HG02763 (cell line): ENCODE data around the gene TAGLN3.
"Not testable (repeated sequence)": the region's sequence is repeated elsewhere in the genome, so short reads cannot be mapped to it uniquely, and the experiment has no call there.

Experiments used
- ATAC-seq: cut with Tn5 transposase; IDR thresholded peaks from one replicate; pipeline ENCODE4 v1.9.1; 2021; ENCODE audit warnings: mild to moderate bottlenecking, moderate library complexity; ENCODE audit not compliant: unreplicated experiment

The TAGLN3 gene

GRCh38 chr3:112007633-112008032, 8.9 kb downstream of the TAGLN3 start:
- ATAC-seq, result no peak

- ATAC-seq, result no peak
These were observed 10.9 kb downstream of the TAGLN3 start for GRCh38 chr3:112009670-112010069.

GRCh38 chr3:112010636-112011035, 11.9 kb downstream of the TAGLN3 start:
- no peak for ATAC-seq

- ATAC-seq, result no peak
These were observed 12.7 kb downstream of the TAGLN3 start for GRCh38 chr3:112011376-112011940.

- no peak for ATAC-seq
These were observed 13.7 kb downstream of the TAGLN3 start for GRCh38 chr3:112012205-112012992.

GRCh38 chr3:112013058-112013783, 14.5 kb downstream of the TAGLN3 start:
- ATAC-seq, result peak; percentile 70

GRCh38 chr3:112013784-112014143, 15.0 kb downstream of the TAGLN3 start:
- no peak for ATAC-seq

GRCh38 chr3:112017091-112017490, 18.4 kb downstream of the TAGLN3 start:
- no peak for ATAC-seq

- no peak for ATAC-seq
These were observed 20.0 kb downstream of the TAGLN3 start for GRCh38 chr3:112018712-112019111.

- no peak for ATAC-seq
These were observed 21.0 kb downstream of the TAGLN3 start for GRCh38 chr3:112019716-112020115.

- no peak for ATAC-seq
These were observed 22.0 kb downstream of the TAGLN3 start for GRCh38 chr3:112020674-112021085.

GRCh38 chr3:112027142-112027541, 28.4 kb downstream of the TAGLN3 start:
- ATAC-seq, result no peak

GRCh38 chr3:112027826-112028225, 29.1 kb downstream of the TAGLN3 start:
- ATAC-seq, result no peak

GRCh38 chr3:112030901-112031300, 32.2 kb downstream of the TAGLN3 start:
- ATAC-seq, result no peak

GRCh38 chr3:112032098-112032731, 33.5 kb downstream of the TAGLN3 start:
- no peak for ATAC-seq

- no peak for ATAC-seq
These were observed 35.7 kb downstream of the TAGLN3 start, which contains the start of gene TMPRSS7 for GRCh38 chr3:112034436-112034835. TMPRSS7 (plus strand) TSS chr3:112034736; CDS start chr3:112034846, 110 bp downstream.

GRCh38 chr3:112035241-112035640, 36.5 kb downstream of the TAGLN3 start:
- ATAC-seq, result no peak

- not testable (repeated sequence) for ATAC-seq
These were observed 38.5 kb downstream of the TAGLN3 start for GRCh38 chr3:112037194-112037593.

- ATAC-seq, result no peak
These were observed 40.1 kb downstream of the TAGLN3 start for GRCh38 chr3:112038863-112039262.

GRCh38 chr3:112041321-112041720, 42.6 kb downstream of the TAGLN3 start:
- no peak for ATAC-seq

- ATAC-seq, result no peak
These were observed 44.1 kb downstream of the TAGLN3 start for GRCh38 chr3:112042842-112043280.
